Hepatocyte (in vitro differentiated cells): ENCODE data around the gene C4BPA. TPM values are rescaled to one million over a fixed set of nuclear protein-coding genes. Genes with fewer than 3 reads are reported as not detected.

Experiments
- DNase-seq: peaks from one replicate; pipeline ENCODE4 v3.0.0-alpha.2; 2016; ENCODE audit warnings: low spot score
- H2AFZ ChIP-seq: fragments of 200-600 bp; sonication (generic); 2 replicates; pipeline ENCODE4 v1.6.0; 2016; ENCODE audit warnings: antibody characterized with exemption, mild to moderate bottlenecking
- H3K27ac ChIP-seq: fragments of 200-600 bp; sonication (generic); 2 replicates; pipeline ENCODE4 v1.5.1; 2016; ENCODE audit warnings: mild to moderate bottlenecking
- H3K27me3 ChIP-seq: fragments of 200-600 bp; sonication (generic); 2 replicates; pipeline ENCODE4 v1.6.1; 2016
- H3K36me3 ChIP-seq: fragments of 200-600 bp; sonication (generic); replicated peaks from 2 replicates; pipeline ENCODE4 v1.5.1; 2016; ENCODE audit warnings: low read depth; ENCODE audit not compliant: insufficient read depth
- H3K4me1 ChIP-seq: fragments of 200-600 bp; sonication (generic); 2 replicates; pipeline ENCODE4 v1.5.1; 2016; ENCODE audit warnings: mild to moderate bottlenecking, moderate library complexity; ENCODE audit not compliant: insufficient read depth
- H3K4me2 ChIP-seq: fragments of 200-600 bp; sonication (generic); 2 replicates; pipeline ENCODE4 v1.6.0; 2016
- H3K4me3 ChIP-seq: fragments of 200-600 bp; sonication (generic); 2 replicates; pipeline ENCODE4 v1.5.1; 2016; ENCODE audit warnings: mild to moderate bottlenecking
- H3K79me2 ChIP-seq: fragments of 200-600 bp; sonication (generic); 2 replicates; pipeline ENCODE4 v1.6.0; 2017; ENCODE audit warnings: mild to moderate bottlenecking
- H3K9me2 ChIP-seq: fragments of 200-600 bp; sonication (generic); replicated peaks from 2 replicates; pipeline ENCODE4 v1.6.0; 2017; ENCODE audit warnings: mild to moderate bottlenecking; ENCODE audit not compliant: insufficient read depth
- H3K9me3 ChIP-seq: fragments of 200-600 bp; sonication (generic); 2 replicates; pipeline ENCODE4 v1.5.1; 2016; ENCODE audit warnings: low read depth, mild to moderate bottlenecking
- H4K20me1 ChIP-seq: fragments of 200-600 bp; sonication (generic); 2 replicates; pipeline ENCODE4 v1.6.0; 2016; ENCODE audit warnings: mild to moderate bottlenecking; ENCODE audit not compliant: insufficient read depth, poor library complexity, severe bottlenecking
- EZH2 ChIP-seq: fragments of 200-600 bp; sonication (generic); IDR thresholded peaks from 2 replicates; pipeline ENCODE4 v1.6.1; 2016; ENCODE audit warnings: antibody characterized with exemption, mild to moderate bottlenecking, borderline replicate concordance
- EZH2phosphoT487 ChIP-seq: fragments of 200-600 bp; sonication (generic); IDR thresholded peaks from one replicate; pipeline ENCODE4 v1.6.1; 2018; ENCODE audit warnings: antibody characterized with exemption, mild to moderate bottlenecking, low read depth, moderate library complexity; ENCODE audit not compliant: unreplicated experiment, severe bottlenecking
- WGBS: methylation state at CpG from one replicate; pipeline ENCODE4 v1.1.6; 2016; ENCODE audit warnings: low lambda C conversion rate; ENCODE audit errors: missing lambda C conversion rate; 5-methylcytosine and 5-hydroxymethylcytosine counted together
- polyA plus RNA-seq: library from polyadenylated mRNA; unstranded; fragments of >200 nt; fragmentation: Nextera tagmentation; extraction: Ambion mirVana; gene quantifications from 2 replicates; pipeline ENCODE4 v1.2.1, GENCODE V29; 2016
- total RNA-seq: library from RNA; depleted of rRNA; stranded (reverse); fragments of >200 nt; gene quantifications from 2 replicates; pipeline ENCODE4 v1.2.3, GENCODE V29; 2014
- TF ChIP-seq, protein P1 (sequence below): fragments of 200-600 bp; sonication (generic); IDR thresholded peaks from 2 replicates; pipeline ENCODE4 v1.5.1; 2016; ENCODE audit warnings: antibody characterized with exemption, mild to moderate bottlenecking; ENCODE audit not compliant: poor library complexity

Gene C4BPA
- total and polyA plus RNA-seq, 2 experiments from 2014 or later, result 12.4 to 17.2 TPM

DNA sequence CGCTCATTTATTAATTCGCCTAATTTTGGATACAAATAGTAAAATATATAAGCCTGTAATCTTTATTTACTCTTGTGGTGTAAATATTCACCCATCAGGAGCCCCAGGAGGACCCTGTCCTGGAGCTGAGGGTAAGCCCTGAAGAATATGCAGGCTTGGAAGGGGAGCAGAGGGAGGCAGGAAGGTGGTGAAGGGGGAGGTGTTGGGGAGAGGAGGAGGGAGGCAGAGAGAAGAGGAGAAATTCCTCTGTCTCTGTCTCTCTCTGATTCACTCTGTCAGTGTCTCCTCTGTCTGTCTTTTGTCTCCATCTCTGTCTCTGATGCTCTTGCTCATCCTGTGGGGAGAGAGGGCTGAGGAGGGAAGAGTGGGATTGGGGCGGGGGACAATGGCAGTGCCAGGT, 18.1 kb upstream of the C4BPA start:
- Histone ChIP-seq H3K4me1 (peaks cover 38% of the 10 kb centered on the region), H3K4me2 (no peak overlapping the region)
- 87% methylated on average over 3 of the region's 3 CpGs for WGBS

DNA sequence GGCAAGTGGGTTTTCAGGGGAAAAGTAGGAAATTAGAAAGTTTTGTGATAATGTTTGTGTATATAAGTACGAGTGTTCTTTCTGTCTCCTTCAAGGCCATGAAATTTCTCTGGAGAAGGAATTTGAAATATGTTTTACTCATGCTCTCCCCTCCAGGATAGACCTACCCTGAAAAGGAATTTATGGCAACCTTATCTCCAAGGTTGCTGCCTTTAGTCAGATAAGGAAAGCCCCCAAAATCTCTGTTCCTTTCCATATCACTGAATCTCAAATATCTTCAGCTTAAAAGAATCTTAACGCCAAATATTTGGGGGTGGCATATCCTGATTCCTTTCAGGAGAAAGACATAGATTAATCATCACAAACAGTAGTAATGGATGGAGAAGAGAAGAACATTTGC, 15.9 kb upstream of the C4BPA start:
- Histone ChIP-seq H3K9me3 (no peaks in the 10 kb centered on the region), H3K36me3 (no peaks in the 10 kb centered on the region), H3K27ac (peak overlapping the region; percentile 86), H3K27me3 (no peaks in the 10 kb centered on the region), H4K20me1 (no peaks in the 10 kb centered on the region), H2AFZ (no peak overlapping the region), H3K4me2 (peak overlapping the region; percentile 21), H3K4me3 (no peak overlapping the region), H3K79me2 (no peaks in the 10 kb centered on the region), H3K4me1 (peaks cover 38% of the 10 kb centered on the region), H3K9me2 (no peaks in the 10 kb centered on the region)
- TF ChIP-seq, protein P1, sequence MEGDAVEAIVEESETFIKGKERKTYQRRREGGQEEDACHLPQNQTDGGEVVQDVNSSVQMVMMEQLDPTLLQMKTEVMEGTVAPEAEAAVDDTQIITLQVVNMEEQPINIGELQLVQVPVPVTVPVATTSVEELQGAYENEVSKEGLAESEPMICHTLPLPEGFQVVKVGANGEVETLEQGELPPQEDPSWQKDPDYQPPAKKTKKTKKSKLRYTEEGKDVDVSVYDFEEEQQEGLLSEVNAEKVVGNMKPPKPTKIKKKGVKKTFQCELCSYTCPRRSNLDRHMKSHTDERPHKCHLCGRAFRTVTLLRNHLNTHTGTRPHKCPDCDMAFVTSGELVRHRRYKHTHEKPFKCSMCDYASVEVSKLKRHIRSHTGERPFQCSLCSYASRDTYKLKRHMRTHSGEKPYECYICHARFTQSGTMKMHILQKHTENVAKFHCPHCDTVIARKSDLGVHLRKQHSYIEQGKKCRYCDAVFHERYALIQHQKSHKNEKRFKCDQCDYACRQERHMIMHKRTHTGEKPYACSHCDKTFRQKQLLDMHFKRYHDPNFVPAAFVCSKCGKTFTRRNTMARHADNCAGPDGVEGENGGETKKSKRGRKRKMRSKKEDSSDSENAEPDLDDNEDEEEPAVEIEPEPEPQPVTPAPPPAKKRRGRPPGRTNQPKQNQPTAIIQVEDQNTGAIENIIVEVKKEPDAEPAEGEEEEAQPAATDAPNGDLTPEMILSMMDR, result no peak
- TF ChIP-seq EZH2phosphoT487, result no peak
- TF ChIP-seq EZH2, result no peak
- 17% methylated on average over 2 of the region's 2 CpGs for WGBS
- no peak for DNase-seq

More for the DNA sequence above, 18.1 kb upstream of the C4BPA start:
- H3K27me3 ChIP-seq, result no peaks in the 10 kb centered on the region
- H2AFZ ChIP-seq, result no peak overlapping the region
- no peaks in the 10 kb centered on the region for H3K79me2 ChIP-seq
- DNase-seq, result no peak
- H3K4me3 ChIP-seq, result no peak overlapping the region
- H3K9me3 ChIP-seq, result no peaks in the 10 kb centered on the region
- no peaks in the 10 kb centered on the region for H3K36me3 ChIP-seq
- H3K9me2 ChIP-seq, result no peaks in the 10 kb centered on the region
- no peak overlapping the region for H3K27ac ChIP-seq
- TF ChIP-seq EZH2phosphoT487 (no peak), EZH2 (no peak)
- TF ChIP-seq, protein P1, result no peak
- H4K20me1 ChIP-seq, result no peaks in the 10 kb centered on the region

DNA sequence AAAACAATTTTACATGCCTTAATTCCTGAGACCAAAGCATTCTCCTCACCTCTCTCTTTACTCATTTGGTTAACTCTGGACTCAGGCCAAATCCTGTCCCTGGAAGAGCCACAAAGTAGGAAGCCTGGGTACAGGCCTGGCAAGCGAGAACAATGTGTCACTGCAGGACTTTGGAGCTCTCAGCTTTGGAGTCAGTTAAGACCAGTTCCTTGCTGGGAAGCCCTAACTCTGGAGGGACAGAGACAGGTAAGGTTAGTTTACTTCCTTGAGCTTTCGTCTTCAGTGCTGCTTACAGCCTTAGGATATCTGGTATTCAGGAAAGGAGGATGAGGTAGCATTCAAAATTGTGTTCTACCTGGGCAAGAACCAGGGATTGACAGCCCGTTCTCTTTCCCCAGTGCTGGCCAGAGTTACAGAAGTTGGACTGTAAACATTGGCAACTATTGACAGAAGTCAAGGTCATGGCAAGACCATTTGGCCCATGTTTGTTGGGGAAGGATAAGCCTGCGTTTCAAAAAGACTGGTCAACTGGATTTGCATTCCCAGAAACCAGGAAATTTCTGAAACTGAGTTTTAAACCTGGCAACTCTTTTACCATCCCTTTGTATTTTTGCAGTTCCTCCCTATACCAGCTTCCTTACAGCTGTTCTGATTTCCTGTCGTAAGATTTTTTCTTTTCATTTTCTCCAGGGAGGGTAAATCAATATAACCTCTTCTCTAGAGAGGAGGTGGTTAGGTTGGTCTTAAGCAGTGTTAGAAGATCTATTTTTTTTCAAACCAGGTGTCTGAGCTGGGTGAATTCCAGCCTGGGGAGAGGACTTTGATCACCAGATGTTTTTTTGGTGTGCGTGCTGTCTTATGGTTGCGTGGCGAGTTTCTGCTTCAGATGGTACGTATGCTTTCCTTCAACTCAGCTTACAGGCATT, 15.1 kb upstream of the C4BPA start, which contains the start of gene C4BPB:
TSS of gene C4BPB (plus strand) at position 160 of the 926 bp plus-strand sequence. CDS start at position 832, 672 bp downstream.
- no peaks in the 10 kb centered on the region for H3K27me3 ChIP-seq
- peak; percentile 59 for DNase-seq
- H3K9me2 ChIP-seq, result no peaks in the 10 kb centered on the region
- H3K9me3 ChIP-seq, result no peaks in the 10 kb centered on the region
- no peaks in the 10 kb centered on the region for H3K36me3 ChIP-seq
- no peaks in the 10 kb centered on the region for H3K79me2 ChIP-seq
- peak within 1 kb of the TSS; percentile 86 for H3K27ac ChIP-seq
- peak within 1 kb of the TSS; percentile 21 for H3K4me2 ChIP-seq
- peak within 1 kb of the TSS; percentile 8 for H2AFZ ChIP-seq
- peak within 1 kb of the TSS; percentile 6 for H3K4me3 ChIP-seq
- peaks cover 38% of the 10 kb centered on the region for H3K4me1 ChIP-seq
- no peak for TF ChIP-seq EZH2
- TF ChIP-seq EZH2phosphoT487, result no peak
- TF ChIP-seq, protein P1, result no peak
- WGBS, result 50% methylated on average over 9 of the region's 9 CpGs
- H4K20me1 ChIP-seq, result no peaks in the 10 kb centered on the region
